ENCODE results near the gene ASB10.
A peak's percentile ranks its signal among the peaks of the same experiment; 100 is the strongest.

Gene ASB10

DNA sequence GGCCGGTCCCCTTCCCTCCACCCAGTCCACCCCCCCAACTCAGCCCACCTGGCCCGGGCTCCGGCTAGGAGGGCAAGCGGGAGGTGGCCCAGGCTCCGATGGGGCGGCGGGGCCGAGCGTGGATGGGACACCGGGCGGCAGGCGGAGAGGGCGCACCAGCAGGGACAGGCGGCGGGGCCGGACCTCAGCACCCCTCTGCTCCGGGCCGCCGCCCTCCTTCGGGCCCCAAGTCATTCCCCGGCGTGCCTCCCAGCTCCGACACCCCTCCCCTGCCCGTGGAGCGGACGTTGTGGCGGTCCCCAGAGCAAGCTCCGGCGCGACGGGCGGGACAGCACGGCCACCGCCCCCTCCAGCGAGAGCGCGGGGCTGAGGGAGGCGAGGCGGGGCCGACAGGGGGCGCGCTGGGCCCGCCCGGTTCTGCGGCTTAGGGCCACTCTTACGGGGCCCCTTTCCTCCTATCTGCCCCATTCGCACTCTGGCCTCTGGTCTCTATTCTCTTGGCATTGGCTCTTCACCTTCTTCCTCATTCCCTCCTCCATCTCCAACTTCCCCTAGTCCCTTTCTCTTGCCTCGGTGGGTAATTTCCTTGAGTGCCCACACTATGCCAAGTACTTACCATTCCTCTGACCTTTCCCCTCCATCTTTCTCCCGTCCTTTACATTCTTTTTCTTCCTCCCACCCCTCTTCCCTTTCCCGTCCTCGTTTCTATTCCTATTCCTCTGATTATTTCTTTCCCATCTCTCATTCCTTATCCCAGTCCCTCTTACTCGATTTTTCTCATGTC, 18.9 kb downstream of the ASB10 start:
- no peak for DNase-seq (ENCODE audit: low read depth)
- TF ChIP-seq, protein P1, sequence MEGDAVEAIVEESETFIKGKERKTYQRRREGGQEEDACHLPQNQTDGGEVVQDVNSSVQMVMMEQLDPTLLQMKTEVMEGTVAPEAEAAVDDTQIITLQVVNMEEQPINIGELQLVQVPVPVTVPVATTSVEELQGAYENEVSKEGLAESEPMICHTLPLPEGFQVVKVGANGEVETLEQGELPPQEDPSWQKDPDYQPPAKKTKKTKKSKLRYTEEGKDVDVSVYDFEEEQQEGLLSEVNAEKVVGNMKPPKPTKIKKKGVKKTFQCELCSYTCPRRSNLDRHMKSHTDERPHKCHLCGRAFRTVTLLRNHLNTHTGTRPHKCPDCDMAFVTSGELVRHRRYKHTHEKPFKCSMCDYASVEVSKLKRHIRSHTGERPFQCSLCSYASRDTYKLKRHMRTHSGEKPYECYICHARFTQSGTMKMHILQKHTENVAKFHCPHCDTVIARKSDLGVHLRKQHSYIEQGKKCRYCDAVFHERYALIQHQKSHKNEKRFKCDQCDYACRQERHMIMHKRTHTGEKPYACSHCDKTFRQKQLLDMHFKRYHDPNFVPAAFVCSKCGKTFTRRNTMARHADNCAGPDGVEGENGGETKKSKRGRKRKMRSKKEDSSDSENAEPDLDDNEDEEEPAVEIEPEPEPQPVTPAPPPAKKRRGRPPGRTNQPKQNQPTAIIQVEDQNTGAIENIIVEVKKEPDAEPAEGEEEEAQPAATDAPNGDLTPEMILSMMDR (IDR thresholded peaks at IDR 0.05; ENCODE audit: low read depth, low read length, missing control alignments), result peak; percentile 79
- H3K4me3 ChIP-seq (ENCODE audit: low read depth, low read length), result no peak overlapping the region

DNA sequence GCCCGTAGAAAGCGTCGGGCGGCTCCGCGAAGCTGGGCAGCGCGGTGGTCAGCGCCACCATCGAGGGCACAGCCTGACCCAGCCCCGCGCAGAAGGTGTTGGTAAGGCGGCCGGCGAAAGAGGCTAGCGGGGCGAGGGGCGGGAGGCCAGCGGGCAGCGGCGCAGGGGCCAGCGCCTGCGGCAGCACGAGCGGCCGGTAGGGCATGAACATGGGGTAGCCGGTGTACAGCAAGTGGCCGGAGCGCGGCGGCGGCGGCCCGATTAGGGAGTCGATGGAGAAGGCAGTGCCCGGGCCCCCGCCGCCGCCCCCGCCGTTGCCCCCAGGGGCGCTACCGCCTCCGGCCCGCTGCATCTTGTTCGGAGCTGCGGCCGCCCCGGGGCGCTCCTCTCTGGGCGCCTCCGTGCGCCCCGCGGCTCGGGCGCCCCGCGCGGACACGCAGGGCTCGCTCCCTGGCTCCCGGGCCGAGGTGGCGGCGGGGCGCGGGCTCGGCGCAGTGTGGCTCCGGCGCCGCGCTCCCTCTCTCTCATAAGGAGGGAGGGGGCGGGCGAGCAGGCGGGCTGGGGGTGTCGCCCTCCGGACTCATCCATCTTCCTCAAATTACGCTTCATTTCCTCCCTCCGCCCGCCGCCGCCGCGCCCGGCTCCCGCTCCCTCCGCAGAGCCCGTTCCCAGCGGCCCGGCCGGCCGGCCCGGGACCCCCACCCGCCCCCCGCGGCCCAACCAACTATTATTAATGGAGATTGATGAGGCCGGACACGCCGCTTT, 19.7 kb downstream of the ASB10 start, which contains the start of gene GBX1:
Gene GBX1, minus strand, starts transcription at position 498 of the 765 bp plus-strand sequence. Its CDS starts 146 bp downstream, at position 352.
- TF ChIP-seq, protein P1 (IDR thresholded peaks at IDR 0.05; ENCODE audit: low read depth, low read length, missing control alignments), result no peak
- no peak for DNase-seq (ENCODE audit: low read depth)
- no peak within 1 kb of the TSS for H3K4me3 ChIP-seq (ENCODE audit: low read depth, low read length)

DNA sequence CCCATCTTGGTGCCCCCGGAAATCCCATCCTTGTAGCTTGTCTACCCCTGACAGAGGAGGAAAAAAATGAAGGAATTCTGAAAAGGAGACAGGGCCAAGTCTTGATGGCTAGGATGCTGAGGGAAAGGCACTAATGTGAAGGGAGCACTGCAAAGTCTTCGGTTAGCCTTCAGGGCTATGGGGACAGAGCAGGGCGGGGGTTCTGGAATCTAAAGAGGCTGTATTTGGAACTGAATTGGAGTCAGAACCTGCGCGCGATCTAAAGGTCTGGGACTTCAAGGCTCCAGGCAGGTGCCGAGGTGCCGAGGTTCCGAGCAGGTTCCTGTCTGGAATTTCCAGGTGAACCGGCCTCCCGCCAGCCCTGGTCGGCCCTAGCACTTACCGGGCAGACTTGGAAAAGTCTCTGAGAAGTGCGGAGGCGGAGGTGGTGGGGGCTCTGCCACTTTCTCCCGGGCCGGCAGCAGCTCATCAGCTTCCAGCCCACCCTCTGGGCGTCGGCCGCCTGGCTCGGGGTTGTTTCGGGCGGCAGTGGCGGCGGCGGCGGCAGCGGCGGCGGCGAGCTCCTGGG, 20.3 kb downstream of the ASB10 start:
- no peak for DNase-seq (ENCODE audit: low read depth)
- no peak overlapping the region for H3K4me3 ChIP-seq (ENCODE audit: low read depth, low read length)

DNA sequence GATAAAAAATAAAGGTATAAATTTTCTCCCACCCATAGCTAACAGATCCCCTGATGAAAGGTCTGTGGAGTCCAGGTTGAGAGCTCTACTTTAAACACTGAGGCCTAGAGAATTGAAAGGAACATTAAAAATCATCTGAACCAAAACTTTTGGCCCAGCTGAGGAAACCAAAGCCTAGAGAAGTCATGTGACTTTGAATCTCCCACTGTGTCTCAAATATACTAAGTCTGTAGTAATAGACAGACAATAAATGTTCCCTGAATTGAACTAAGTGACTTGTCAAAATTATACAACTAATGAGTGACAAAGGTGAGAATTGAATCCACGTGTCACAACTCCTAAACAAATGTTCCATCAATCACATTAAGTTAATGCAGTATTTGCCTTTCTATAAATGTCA, 25.3 kb downstream of the ASB10 start:
- TF ChIP-seq, protein P1 (IDR thresholded peaks at IDR 0.05; ENCODE audit: low read depth, low read length, missing control alignments), result no peak
- DNase-seq (ENCODE audit: low read depth), result no peak
- no peak overlapping the region for H3K4me3 ChIP-seq (ENCODE audit: low read depth, low read length)

More for the DNA sequence above, 20.3 kb downstream of the ASB10 start:
- TF ChIP-seq, protein P1 (IDR thresholded peaks at IDR 0.05; ENCODE audit: low read depth, low read length, missing control alignments), result no peak

DNA sequence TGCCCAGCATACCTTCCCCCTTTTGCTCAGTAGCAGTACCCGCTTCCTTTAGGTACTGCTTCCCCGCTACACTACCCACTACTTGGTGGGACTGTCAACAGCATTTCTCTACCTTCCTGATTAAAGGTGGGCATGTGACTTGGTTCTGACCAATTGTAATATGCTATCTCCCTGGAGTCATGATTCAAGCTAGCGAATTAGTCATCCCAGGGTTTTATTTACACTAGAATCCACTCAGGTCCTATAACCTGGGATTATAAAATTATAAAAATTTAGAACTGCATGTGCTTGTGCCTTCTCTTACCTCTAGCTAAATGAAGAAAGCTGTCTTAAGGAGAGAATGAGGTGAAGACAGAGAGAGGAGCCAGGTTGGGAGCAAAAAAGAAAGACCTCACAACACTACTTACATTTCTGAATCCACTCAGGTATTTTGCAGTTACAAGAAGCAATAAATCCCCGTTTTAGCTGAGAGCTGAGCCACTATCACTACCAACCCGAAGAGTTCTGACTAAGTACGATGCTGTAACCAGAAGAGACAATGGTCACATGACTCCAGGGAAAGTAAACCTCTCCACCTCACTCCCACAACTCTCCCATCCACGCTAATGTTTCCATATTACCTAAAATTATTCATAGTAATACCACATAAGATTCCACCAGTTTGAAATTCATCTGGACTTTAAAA, 29.3 kb downstream of the ASB10 start:
- no peak for DNase-seq (ENCODE audit: low read depth)

More for the DNA sequence above, 29.3 kb downstream of the ASB10 start:
- TF ChIP-seq, protein P1 (IDR thresholded peaks at IDR 0.05; ENCODE audit: low read depth, low read length, missing control alignments), result no peak
- no peak overlapping the region for H3K4me3 ChIP-seq (ENCODE audit: low read depth, low read length)
